RWPE2 (cell line): Measurements from ENCODE around the gene ENTHD1.

Experiments used
- ATAC-seq: fragments of 200-7000 bp; cut with Tn5 transposase; 3 replicates; pipeline ENCODE4 v1.9.1; 2021; ENCODE audit warnings: low read depth
- DNase-seq: peaks from one replicate; pipeline ENCODE4 v3.0.0-alpha.2; 2020; ENCODE audit warnings: low spot score
- H3K27ac ChIP-seq: fragments of 450-650 bp; 2 replicates; pipeline ENCODE4 v1.5.1; 2017; ENCODE audit warnings: mild to moderate bottlenecking; ENCODE audit not compliant: poor library complexity, severe bottlenecking
- H3K27me3 ChIP-seq: fragments of 250-450 bp; sonication (Bioruptor Pico); 2 replicates; pipeline ENCODE4 v1.5.1; 2021; ENCODE audit warnings: mild to moderate bottlenecking, moderate library complexity; ENCODE audit not compliant: insufficient read depth, poor library complexity, severe bottlenecking
- H3K36me3 ChIP-seq: fragments of 250-450 bp; sonication (Bioruptor Pico); 2 replicates; pipeline ENCODE4 v1.5.1; 2020; ENCODE audit warnings: low read depth, mild to moderate bottlenecking, moderate library complexity
- H3K4me1 ChIP-seq: fragments of 250-450 bp; sonication (Bioruptor Pico); 2 replicates; pipeline ENCODE4 v1.5.1; 2021; ENCODE audit warnings: mild to moderate bottlenecking, moderate library complexity; ENCODE audit not compliant: insufficient read depth, poor library complexity, severe bottlenecking
- H3K4me3 ChIP-seq: fragments of 250-450 bp; sonication (Bioruptor Pico); 2 replicates; pipeline ENCODE4 v1.5.1; 2021; ENCODE audit warnings: mild to moderate bottlenecking, moderate library complexity; ENCODE audit not compliant: severe bottlenecking
- H3K9me3 ChIP-seq: fragments of 250-450 bp; sonication (Bioruptor Pico); 2 replicates; pipeline ENCODE4 v1.5.1; 2021; ENCODE audit warnings: mild to moderate bottlenecking, moderate library complexity; ENCODE audit not compliant: severe bottlenecking
- TF ChIP-seq, protein P1 (sequence below): fragments of 450-650 bp; IDR thresholded peaks from one replicate; pipeline ENCODE4 v1.5.1; 2017; ENCODE audit warnings: mild to moderate bottlenecking, moderate library complexity; ENCODE audit not compliant: poor library complexity, severe bottlenecking

Gene ENTHD1

DNA sequence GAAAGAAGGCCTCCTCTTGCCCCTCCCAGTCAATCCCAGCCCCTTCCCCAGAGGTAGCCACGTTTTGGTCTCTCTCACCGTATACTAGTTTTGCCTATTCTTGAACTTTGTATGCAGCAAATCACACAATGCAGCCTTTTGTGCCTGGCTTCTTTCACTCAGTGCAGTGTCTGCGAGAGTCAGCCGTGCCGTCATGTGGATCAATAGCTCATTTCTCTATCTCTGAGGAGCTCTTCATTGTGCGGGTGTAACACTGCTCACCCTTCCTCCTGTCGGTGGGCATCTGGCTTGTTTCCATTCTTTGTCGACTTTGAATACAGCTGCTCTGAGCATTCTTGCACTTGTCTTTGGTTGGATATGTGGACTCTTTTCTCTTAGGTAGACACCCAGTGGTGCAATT is 176.5 kb downstream of the ENTHD1 start:
- no peaks in the 10 kb centered on the region for H3K27me3 ChIP-seq
- ATAC-seq (no peak), DNase-seq (no peak)
- H3K36me3 ChIP-seq, result no peaks in the 10 kb centered on the region
- H3K4me1 ChIP-seq, result no peaks in the 10 kb centered on the region
- H3K9me3 ChIP-seq, result no peaks in the 10 kb centered on the region
- no peak overlapping the region for H3K4me3 ChIP-seq
- H3K27ac ChIP-seq, result no peak overlapping the region
- TF ChIP-seq, protein P1, sequence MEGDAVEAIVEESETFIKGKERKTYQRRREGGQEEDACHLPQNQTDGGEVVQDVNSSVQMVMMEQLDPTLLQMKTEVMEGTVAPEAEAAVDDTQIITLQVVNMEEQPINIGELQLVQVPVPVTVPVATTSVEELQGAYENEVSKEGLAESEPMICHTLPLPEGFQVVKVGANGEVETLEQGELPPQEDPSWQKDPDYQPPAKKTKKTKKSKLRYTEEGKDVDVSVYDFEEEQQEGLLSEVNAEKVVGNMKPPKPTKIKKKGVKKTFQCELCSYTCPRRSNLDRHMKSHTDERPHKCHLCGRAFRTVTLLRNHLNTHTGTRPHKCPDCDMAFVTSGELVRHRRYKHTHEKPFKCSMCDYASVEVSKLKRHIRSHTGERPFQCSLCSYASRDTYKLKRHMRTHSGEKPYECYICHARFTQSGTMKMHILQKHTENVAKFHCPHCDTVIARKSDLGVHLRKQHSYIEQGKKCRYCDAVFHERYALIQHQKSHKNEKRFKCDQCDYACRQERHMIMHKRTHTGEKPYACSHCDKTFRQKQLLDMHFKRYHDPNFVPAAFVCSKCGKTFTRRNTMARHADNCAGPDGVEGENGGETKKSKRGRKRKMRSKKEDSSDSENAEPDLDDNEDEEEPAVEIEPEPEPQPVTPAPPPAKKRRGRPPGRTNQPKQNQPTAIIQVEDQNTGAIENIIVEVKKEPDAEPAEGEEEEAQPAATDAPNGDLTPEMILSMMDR, result no peak

DNA sequence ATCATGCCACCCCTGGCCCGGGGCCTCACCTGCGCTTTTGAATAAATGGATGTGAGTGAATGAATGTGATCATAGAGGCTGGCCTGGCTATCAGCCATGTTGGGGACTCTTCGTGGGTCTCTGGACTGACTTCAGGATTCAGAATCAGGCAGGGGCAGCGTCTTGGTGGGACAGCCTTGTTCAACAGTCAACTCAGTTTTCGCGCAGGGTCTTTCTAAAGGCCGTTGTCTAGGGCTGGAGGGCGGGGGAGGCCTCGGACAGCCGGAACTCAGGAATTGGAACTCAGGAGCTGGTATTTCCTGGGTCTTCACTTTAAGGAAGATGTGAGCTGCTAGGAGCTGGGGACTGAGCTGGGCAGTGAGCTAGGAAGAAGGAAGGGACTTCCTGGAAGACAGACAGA is 177.0 kb downstream of the ENTHD1 start:
- no peak overlapping the region for H3K27ac ChIP-seq
- H3K4me3 ChIP-seq, result no peak overlapping the region
- H3K36me3 ChIP-seq, result no peaks in the 10 kb centered on the region
- H3K9me3 ChIP-seq, result no peaks in the 10 kb centered on the region
- TF ChIP-seq, protein P1, result no peak
- no peak for DNase-seq
- ATAC-seq, result no peak
- H3K27me3 ChIP-seq, result peaks cover 2% of the 10 kb centered on the region
- no peaks in the 10 kb centered on the region for H3K4me1 ChIP-seq

DNA sequence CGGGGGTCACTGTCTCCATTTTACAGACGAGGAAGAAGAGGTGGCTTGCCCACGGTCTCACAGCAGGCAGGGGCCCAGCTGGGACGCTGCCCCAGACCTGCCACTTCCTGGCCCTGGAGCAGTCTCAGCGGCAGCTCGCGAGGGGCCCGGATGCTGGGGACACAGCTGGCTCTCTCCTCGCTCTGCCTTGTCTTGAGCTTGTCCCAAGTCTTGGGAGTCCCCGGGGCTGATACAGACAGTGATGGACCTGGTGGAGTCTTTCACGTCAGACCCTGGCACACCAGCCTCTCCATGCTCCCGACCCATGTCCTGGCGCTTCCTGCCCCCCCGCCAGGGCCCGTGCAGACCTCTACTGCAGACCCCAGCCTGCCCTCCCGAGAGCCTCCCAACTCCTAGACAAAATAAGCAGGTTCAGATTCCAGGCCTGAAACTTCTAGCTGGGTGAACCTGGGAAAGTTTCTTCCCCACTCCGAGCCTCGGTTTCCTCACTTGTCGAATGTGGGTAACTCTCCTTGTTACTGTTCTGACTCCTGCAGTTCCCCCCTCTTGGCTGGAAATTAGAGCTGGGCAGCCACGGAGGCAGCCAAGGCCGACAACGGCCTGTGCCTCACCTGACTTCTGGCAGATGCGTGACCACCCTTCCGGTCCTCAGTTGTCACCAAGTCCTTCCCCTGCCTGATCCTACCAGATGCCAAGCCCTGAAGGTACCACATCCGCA is 177.6 kb downstream of the ENTHD1 start:
- DNase-seq, result no peak

DNA sequence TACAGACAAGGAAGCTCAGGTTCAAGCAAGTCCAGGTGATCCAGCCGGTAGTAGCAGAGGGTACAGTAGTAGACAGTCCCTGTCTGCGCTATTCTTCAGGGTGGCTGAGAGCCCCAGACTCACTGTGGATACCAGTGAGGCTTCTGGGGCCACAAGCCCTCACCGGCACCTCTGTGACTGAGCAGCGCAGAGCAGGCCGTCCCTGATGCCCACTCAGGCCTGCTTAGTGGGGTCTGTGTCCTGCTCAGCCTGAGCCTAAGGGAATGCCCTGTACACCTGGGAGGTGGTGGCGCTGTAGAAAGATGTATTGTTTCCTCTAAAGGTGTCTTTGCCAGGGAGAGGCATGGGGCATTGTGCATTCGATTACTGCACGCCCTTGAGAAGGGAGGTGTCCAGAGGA is 179.2 kb downstream of the ENTHD1 start:
- peaks cover 7% of the 10 kb centered on the region for H3K27me3 ChIP-seq
- no peak for DNase-seq
- H3K4me3 ChIP-seq, result no peak overlapping the region
- no peaks in the 10 kb centered on the region for H3K36me3 ChIP-seq
- TF ChIP-seq, protein P1, result no peak
- H3K9me3 ChIP-seq, result no peaks in the 10 kb centered on the region
- no peaks in the 10 kb centered on the region for H3K4me1 ChIP-seq
- no peak for ATAC-seq
- H3K27ac ChIP-seq, result no peak overlapping the region

More for the DNA sequence above, 177.6 kb downstream of the ENTHD1 start:
- H3K27me3 ChIP-seq, result peaks cover 4% of the 10 kb centered on the region
- H3K9me3 ChIP-seq, result no peaks in the 10 kb centered on the region
- no peak for ATAC-seq
- no peak overlapping the region for H3K27ac ChIP-seq
- no peaks in the 10 kb centered on the region for H3K36me3 ChIP-seq
- TF ChIP-seq, protein P1, result no peak
- H3K4me1 ChIP-seq, result no peaks in the 10 kb centered on the region
- H3K4me3 ChIP-seq, result no peak overlapping the region

DNA sequence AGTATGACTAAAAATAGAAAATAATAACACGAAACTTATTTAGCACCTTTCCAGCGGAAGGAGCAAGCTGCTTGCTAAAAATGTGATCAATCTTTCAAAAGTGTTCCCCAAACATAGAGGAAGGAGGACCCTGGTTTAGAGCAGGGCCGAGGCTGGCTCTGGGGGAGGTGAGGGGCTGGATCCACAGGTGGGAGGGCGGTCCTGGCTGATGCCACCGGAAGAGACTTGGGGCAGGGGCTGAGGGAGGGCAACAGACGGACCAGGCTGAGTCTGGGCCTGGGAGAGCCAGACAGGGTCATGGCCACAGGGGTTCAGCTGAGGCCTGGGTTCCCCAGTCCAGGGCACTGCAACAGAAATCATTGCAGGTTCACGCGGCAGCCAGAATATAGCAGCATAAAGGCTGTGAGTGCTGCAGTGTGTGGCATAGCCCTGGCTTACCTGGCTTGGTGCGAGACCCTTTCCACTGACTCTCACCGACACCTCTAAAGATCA is 179.7 kb downstream of the ENTHD1 start:
- Histone ChIP-seq H3K4me1 (no peaks in the 10 kb centered on the region), H3K27ac (no peak overlapping the region), H3K9me3 (no peaks in the 10 kb centered on the region), H3K36me3 (no peaks in the 10 kb centered on the region), H3K27me3 (peaks cover 7% of the 10 kb centered on the region), H3K4me3 (no peak overlapping the region)
- no peak for DNase-seq
- no peak for ATAC-seq
- TF ChIP-seq, protein P1, result no peak
